ENCODE results near the gene SCD.

Gene SCD

GRCh38 chr10:100342627-100342972 is 4.4 kb upstream of the SCD start:
- no peak overlapping the region for H3K4me3 ChIP-seq (ENCODE audit: low read depth, low read length)
- TF ChIP-seq MYC (IDR thresholded peaks at IDR 0.05; ENCODE audit: low read depth, low read length) (no peak), POLR2A (IDR thresholded peaks at IDR 0.05; ENCODE audit: extremely low read depth, insufficient read length) (no peak), MAX (IDR thresholded peaks at IDR 0.05; ENCODE audit: low read depth, low read length) (no peak), CTCF (IDR thresholded peaks at IDR 0.05; ENCODE audit: low read depth, low read length) (no peak)
- DNase-seq (ENCODE audit: low read depth): no peak

- no peak for TF ChIP-seq MYC (IDR thresholded peaks at IDR 0.05; ENCODE audit: low read depth, low read length)
- no peak for TF ChIP-seq CTCF (IDR thresholded peaks at IDR 0.05; ENCODE audit: low read depth, low read length)
- TF ChIP-seq POLR2A (IDR thresholded peaks at IDR 0.05; ENCODE audit: extremely low read depth, insufficient read length): no peak
- TF ChIP-seq MAX (IDR thresholded peaks at IDR 0.05; ENCODE audit: low read depth, low read length): no peak
- DNase-seq (ENCODE audit: low read depth): no peak
- no peak overlapping the region for H3K4me3 ChIP-seq (ENCODE audit: low read depth, low read length)
These were observed 2.7 kb upstream of the SCD start for GRCh38 chr10:100344241-100344788.

- H3K4me3 ChIP-seq (ENCODE audit: low read depth, low read length): peak overlapping the region; percentile 94
- TF ChIP-seq MAX (IDR thresholded peaks at IDR 0.05; ENCODE audit: low read depth, low read length): peak; percentile 26; the same call in 1 of the 2 replicates
- 0 out of 2 replicates have a peak, but pooled peaks have one; percentile 17 for TF ChIP-seq MYC (IDR thresholded peaks at IDR 0.05; ENCODE audit: low read depth, low read length)
- TF ChIP-seq POLR2A (IDR thresholded peaks at IDR 0.05; ENCODE audit: extremely low read depth, insufficient read length): no peak
- TF ChIP-seq CTCF (IDR thresholded peaks at IDR 0.05; ENCODE audit: low read depth, low read length): no peak
- DNase-seq (ENCODE audit: low read depth): peak; percentile 34
These were observed 1.3 kb upstream of the SCD start for GRCh38 chr10:100345570-100346330.

- H3K4me3 ChIP-seq (ENCODE audit: low read depth, low read length): peak overlapping the region; percentile 94
- peak; percentile 88 for DNase-seq (ENCODE audit: low read depth)
- peak; percentile 86 for TF ChIP-seq MAX (IDR thresholded peaks at IDR 0.05; ENCODE audit: low read depth, low read length)
- TF ChIP-seq CTCF (IDR thresholded peaks at IDR 0.05; ENCODE audit: low read depth, low read length): no peak
- TF ChIP-seq MYC (IDR thresholded peaks at IDR 0.05; ENCODE audit: low read depth, low read length): peak; percentile 72
- peak; percentile 24 for TF ChIP-seq POLR2A (IDR thresholded peaks at IDR 0.05; ENCODE audit: extremely low read depth, insufficient read length)
These were observed 675 bp upstream of the SCD start for GRCh38 chr10:100346351-100346764.

- peak overlapping the region; percentile 94 for H3K4me3 ChIP-seq (ENCODE audit: low read depth, low read length)
- peak; percentile 61 for DNase-seq (ENCODE audit: low read depth)
- TF ChIP-seq MAX (IDR thresholded peaks at IDR 0.05; ENCODE audit: low read depth, low read length) (peak; percentile 82), MYC (IDR thresholded peaks at IDR 0.05; ENCODE audit: low read depth, low read length) (peak; percentile 83), CTCF (IDR thresholded peaks at IDR 0.05; ENCODE audit: low read depth, low read length) (no peak)
These were observed 649 bp downstream of the SCD start for GRCh38 chr10:100347568-100348195.

All from NB4 (cell line).